ENCODE data around the gene ECE1.
A peak's percentile ranks its signal among the peaks of the same experiment; 100 is the strongest.

ECE1 gene

GRCh38 chr1:21289700-21290545 lies at the start of gene ECE1:
Gene ECE1 (minus strand): TSS chr1:21290463. CDS start chr1:21290414, 49 bp downstream.
- DNase-seq: no peak

GRCh38 chr1:21339356-21340229 lies 49.3 kb upstream of the ECE1 start:
- no peak for DNase-seq

GRCh38 chr1:21338573-21339355 lies 48.5 kb upstream of the ECE1 start:
- peak; percentile 65 for DNase-seq

- no peak for DNase-seq
Measured at GRCh38 chr1:21337928-21338572, 47.8 kb upstream of the ECE1 start.

- no peak for DNase-seq
Measured at GRCh38 chr1:21337454-21337927, 47.2 kb upstream of the ECE1 start.

GRCh38 chr1:21337010-21337437 lies 46.8 kb upstream of the ECE1 start:
- no peak for DNase-seq

- peak; percentile 61 for DNase-seq
Measured at GRCh38 chr1:21335750-21336224, 45.5 kb upstream of the ECE1 start.

- DNase-seq: no peak
Measured at GRCh38 chr1:21335088-21335691, 44.9 kb upstream of the ECE1 start.

- no peak for DNase-seq
Measured at GRCh38 chr1:21334214-21335087, 44.2 kb upstream of the ECE1 start.

GRCh38 chr1:21333824-21334213 lies 43.6 kb upstream of the ECE1 start:
- no peak for DNase-seq

GRCh38 chr1:21332554-21333311 lies 42.5 kb upstream of the ECE1 start:
- no peak for DNase-seq

GRCh38 chr1:21331752-21332478 lies 41.7 kb upstream of the ECE1 start:
- no peak for DNase-seq

- no peak for DNase-seq
Measured at GRCh38 chr1:21330544-21330943, 40.3 kb upstream of the ECE1 start.

GRCh38 chr1:21329209-21329844 lies 39.1 kb upstream of the ECE1 start:
- DNase-seq: no peak

- DNase-seq: no peak
Measured at GRCh38 chr1:21327566-21328323, 37.5 kb upstream of the ECE1 start.

- no peak for DNase-seq
Measured at GRCh38 chr1:21326861-21327344, 36.6 kb upstream of the ECE1 start.

- DNase-seq: no peak
Measured at GRCh38 chr1:21325731-21326387, 35.6 kb upstream of the ECE1 start.

All from DMS 273 treated with DMSO at 0.1 percent for 48 hours (cell line).